Heart left ventricle (tissue), 16 donors: ENCODE measurements around the gene MALRD1. TPM values are rescaled to one million over a fixed set of nuclear protein-coding genes. Genes with fewer than 3 reads are reported as not detected.

Source experiments
- ATAC-seq, 4 donors: fragments of 200-7000 bp; cut with Tn5 transposase; one replicate each; pipeline ENCODE4 v1.9.1; 2020 to 2022; ENCODE audit warnings: moderate library complexity in 4 of 4, mild to moderate bottlenecking in 3 of 4, moderate number of reproducible peaks in 1 of 4
- DNase-seq, 5 donors: peaks; one replicate each; pipeline ENCODE4 v3.0.0-alpha.2; 2020
- H3K27ac ChIP-seq, 12 donors: fragments of 200-600 bp; sonication (generic) in 4 of 12; one replicate each; pipeline versions ENCODE4 v1.5.0 to v1.8.0; 2016 to 2022; ENCODE audit warnings: mild to moderate bottlenecking in 2 of 12
- H3K27me3 ChIP-seq, 9 donors: fragments of 200-600 bp; sonication (generic) in 2 of 9; one replicate each; pipeline versions ENCODE4 v1.5.1 to v1.8.0; 2016 to 2022; ENCODE audit warnings: mild to moderate bottlenecking in 3 of 9
- H3K36me3 ChIP-seq, 9 donors: fragments of 200-600 bp; sonication (generic) in 2 of 9; one replicate each; pipeline versions ENCODE4 v1.5.0 to v1.8.0; 2018 to 2022; ENCODE audit warnings: mild to moderate bottlenecking in 2 of 9
- H3K4me1 ChIP-seq, 12 donors: fragments of 200-600 bp; sonication (generic) in 4 of 12; one replicate each; pipeline versions ENCODE4 v1.5.0 to v1.8.0; 2016 to 2022; ENCODE audit warnings: mild to moderate bottlenecking in 3 of 12
- H3K4me3 ChIP-seq, 12 donors: fragments of 200-600 bp; sonication (generic) in 4 of 12; one replicate each; pipeline versions ENCODE4 v1.5.0 to v1.8.0; 2017 to 2022; ENCODE audit warnings: mild to moderate bottlenecking in 9 of 12, moderate library complexity in 4 of 12
- H3K9me3 ChIP-seq, 12 donors: fragments of 200-600 bp; sonication (generic) in 4 of 12; one replicate each; pipeline versions ENCODE4 v1.5.0 to v1.8.0; 2016 to 2022; ENCODE audit warnings: mild to moderate bottlenecking in 1 of 12
- POLR2A ChIP-seq, 2 donors: fragments of 450-650 bp; IDR thresholded peaks; one replicate each; pipeline ENCODE4 v1.6.1; 2017; ENCODE audit warnings: antibody characterized with exemption in 2 of 2, mild to moderate bottlenecking in 2 of 2, moderate library complexity in 2 of 2
- WGBS, 4 donors: extraction: QIAGEN DNeasy Blood & Tissue Kit in 2 of 4; methylation state at CpG; one replicate each; pipeline versions ENCODE4 v1.1.5 to v1.1.7; 2013 to 2018; 5-methylcytosine and 5-hydroxymethylcytosine counted together
- intact Hi-C, 10 donors: fragments of 100-400 bp; cut with DNase I; formaldehyde crosslinking; loops; one replicate each; pipeline versions ENCODE4 v1.11.1 to v1.14.2; 2022
- polyA plus RNA-seq, 2 donors: library from polyadenylated mRNA; stranded (reverse); fragments of 200-250 nt; gene quantifications; one replicate each; pipeline ENCODE4 v1.2.3, GENCODE V29; 2013
- total RNA-seq, 9 donors: library from RNA; depleted of rRNA in 2 of 9; stranded (reverse); fragments of >200 nt in 2 of 9; fragmentation: NEBNext Ultra II Directional in 3 of 9; extraction: Animal tissue kit (Norgen Biotek cat#: 25700) in 3 of 9; gene quantifications; one replicate each; pipeline versions ENCODE4 v1.1.0 to v1.2.4, GENCODE V29; 2016 to 2023
- TF ChIP-seq, protein P1 (sequence below), 12 donors: fragments of 200-600 bp; sonication (generic) in 4 of 12; IDR thresholded peaks; one replicate each; pipeline versions ENCODE4 v1.5.0 to v1.8.0; 2018 to 2022; ENCODE audit warnings: antibody characterized with exemption in 12 of 12, mild to moderate bottlenecking in 5 of 12
- donor health status: ischemic (EF 13 %, LVEDD 7.1; RV severe dilation, severe dysfunction).
- donor health status: healthy with polysubstance abuse.
- donor health status: DM: no; HTN: yes; CAD: no.
- donor health status: DM: no; HTN: no; CAD: no.
- donor health status: ischemic (EF 25% LVEDD 6.9; RV normal size, moderate dysfunction).
- donor health status: ischemic (EF 25% LVEDD 5.7; RV mildly dilated, moderate dysfunction).
- donor health status: healthy.
- donor health status: DM: yes; HTN: yes; CAD: no.
- donor health status: ischemic (EF 35%, LVEDD 5.7; RV mildly dilated, moderate dysfunction).
- donor health status: nonischemic (EF 11% LVEDD 7.7; RV severe dilation, severe dysfunction).
- donor health status: DM: yes; HTN: yes; CAD: no.
- donor health status: PGD.
- donor health status: ischemic (EF 29% LVEDD 5.4; RV normal size, mild dysfunction).
- donor health status: nonischemic (EF 23%, LVEDD 6.1; RV moderate dilation, normal function).

The MALRD1 gene
- total and polyA plus RNA-seq, 11 donors = 0.12 to 1.1 (median 0.37) TPM; not detected in 1

DNA sequence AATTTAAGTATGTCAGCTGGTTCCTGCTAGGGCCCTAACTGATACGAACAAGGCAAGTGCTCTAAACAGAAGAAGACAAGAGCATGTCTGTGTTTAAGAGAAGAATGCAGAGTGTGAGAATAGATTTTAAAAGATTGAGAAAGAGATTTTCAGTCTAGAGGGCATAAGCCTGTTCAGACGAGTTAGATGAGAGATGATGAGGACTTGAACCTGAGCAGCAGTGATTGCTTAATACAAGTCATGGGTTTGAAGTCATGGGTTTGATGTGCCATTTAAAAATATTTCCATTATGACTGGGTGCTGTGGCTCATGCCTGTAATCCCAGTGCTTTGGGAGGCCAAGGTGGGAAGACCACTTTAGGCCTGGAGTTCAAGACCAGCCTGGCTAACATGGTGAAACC lies 658.8 kb downstream of the MALRD1 start:
- 81 to 85% (median 83%) methylated on average over 2 of the region's 2 CpGs for WGBS, 4 donors
- TF ChIP-seq, protein P1, sequence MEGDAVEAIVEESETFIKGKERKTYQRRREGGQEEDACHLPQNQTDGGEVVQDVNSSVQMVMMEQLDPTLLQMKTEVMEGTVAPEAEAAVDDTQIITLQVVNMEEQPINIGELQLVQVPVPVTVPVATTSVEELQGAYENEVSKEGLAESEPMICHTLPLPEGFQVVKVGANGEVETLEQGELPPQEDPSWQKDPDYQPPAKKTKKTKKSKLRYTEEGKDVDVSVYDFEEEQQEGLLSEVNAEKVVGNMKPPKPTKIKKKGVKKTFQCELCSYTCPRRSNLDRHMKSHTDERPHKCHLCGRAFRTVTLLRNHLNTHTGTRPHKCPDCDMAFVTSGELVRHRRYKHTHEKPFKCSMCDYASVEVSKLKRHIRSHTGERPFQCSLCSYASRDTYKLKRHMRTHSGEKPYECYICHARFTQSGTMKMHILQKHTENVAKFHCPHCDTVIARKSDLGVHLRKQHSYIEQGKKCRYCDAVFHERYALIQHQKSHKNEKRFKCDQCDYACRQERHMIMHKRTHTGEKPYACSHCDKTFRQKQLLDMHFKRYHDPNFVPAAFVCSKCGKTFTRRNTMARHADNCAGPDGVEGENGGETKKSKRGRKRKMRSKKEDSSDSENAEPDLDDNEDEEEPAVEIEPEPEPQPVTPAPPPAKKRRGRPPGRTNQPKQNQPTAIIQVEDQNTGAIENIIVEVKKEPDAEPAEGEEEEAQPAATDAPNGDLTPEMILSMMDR (IDR thresholded peaks at IDR 0.05) = no peak
- TF ChIP-seq POLR2A (IDR thresholded peaks at IDR 0.05) = no peak
- no peaks in the 10 kb centered on the region for H3K27me3 ChIP-seq
- intact Hi-C loops = no loop called here
- H3K9me3 ChIP-seq = peaks cover 0 to 15% (median 7%) of the 10 kb centered on the region in 12 donors
- no peak for ATAC-seq
- DNase-seq = no peak
- no peak overlapping the region for H3K27ac ChIP-seq
- H3K4me3 ChIP-seq = no peak overlapping the region
- H3K4me1 ChIP-seq = peaks cover 0 to 3% (median 0%) of the 10 kb centered on the region in 12 donors
- no peaks in the 10 kb centered on the region for H3K36me3 ChIP-seq

DNA sequence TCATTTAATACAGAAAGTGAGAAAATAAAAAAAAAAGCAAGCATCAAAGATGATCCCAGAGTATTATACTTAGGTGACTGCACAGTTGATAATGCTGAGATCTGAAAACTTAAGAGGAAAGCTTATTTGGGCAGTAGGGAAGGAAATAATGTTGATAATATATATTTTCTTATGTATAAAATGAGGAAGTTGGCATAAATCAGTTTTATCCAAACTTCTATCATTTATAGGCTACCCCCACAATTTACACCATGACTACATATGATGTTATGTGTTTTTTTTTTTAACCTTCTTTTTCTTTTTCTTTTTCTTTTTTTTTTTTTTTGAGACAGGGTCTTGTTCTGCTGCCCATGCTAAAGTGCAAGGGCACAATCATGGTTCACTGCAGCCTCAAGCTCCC lies 659.4 kb downstream of the MALRD1 start:
- Histone ChIP-seq H3K36me3 (no peaks in the 10 kb centered on the region), H3K9me3 (peaks cover 0 to 21% (median 7%) of the 10 kb centered on the region in 12 donors), H3K27ac (no peak overlapping the region), H3K27me3 (no peaks in the 10 kb centered on the region), H3K4me3 (no peak overlapping the region), H3K4me1 (peaks cover 0 to 3% (median 0%) of the 10 kb centered on the region in 12 donors)
- TF ChIP-seq, protein P1 (IDR thresholded peaks at IDR 0.05) = no peak
- no peak for TF ChIP-seq POLR2A (IDR thresholded peaks at IDR 0.05)
- no peak for DNase-seq
- intact Hi-C loops = no loop called here
- ATAC-seq = no peak

DNA sequence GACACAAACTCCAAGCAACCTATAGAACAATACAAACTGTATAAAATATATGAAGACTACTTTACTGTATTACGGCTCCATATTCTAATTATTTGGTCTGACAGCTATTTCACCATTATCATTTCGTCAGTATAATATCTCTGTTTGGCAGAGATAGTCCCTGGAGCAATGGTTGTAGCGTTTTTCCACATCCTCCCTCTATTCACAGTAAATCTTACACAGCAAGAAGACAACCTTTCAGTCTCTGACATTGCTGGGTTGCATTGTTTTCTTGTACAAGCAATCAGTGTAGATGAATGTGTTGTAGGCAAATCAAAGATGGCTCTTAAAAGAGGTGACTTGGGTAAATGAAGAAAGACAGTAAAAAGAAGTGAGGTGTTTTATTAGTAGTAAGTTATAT lies 662.0 kb downstream of the MALRD1 start:
- Histone ChIP-seq H3K4me1 (peaks cover 0 to 3% (median 0%) of the 10 kb centered on the region in 12 donors), H3K9me3 (peaks cover 0 to 21% (median 7%) of the 10 kb centered on the region in 12 donors), H3K27ac (no peak overlapping the region), H3K27me3 (no peaks in the 10 kb centered on the region), H3K36me3 (no peaks in the 10 kb centered on the region), H3K4me3 (no peak overlapping the region)
- no peak for TF ChIP-seq POLR2A (IDR thresholded peaks at IDR 0.05)
- TF ChIP-seq, protein P1 (IDR thresholded peaks at IDR 0.05) = no peak
- DNase-seq (no peak), ATAC-seq (no peak)
- 66 to 76% (median 68%) methylated on average over 3 of the region's 3 CpGs for WGBS, 4 donors
- intact Hi-C loops = no loop called here

DNA sequence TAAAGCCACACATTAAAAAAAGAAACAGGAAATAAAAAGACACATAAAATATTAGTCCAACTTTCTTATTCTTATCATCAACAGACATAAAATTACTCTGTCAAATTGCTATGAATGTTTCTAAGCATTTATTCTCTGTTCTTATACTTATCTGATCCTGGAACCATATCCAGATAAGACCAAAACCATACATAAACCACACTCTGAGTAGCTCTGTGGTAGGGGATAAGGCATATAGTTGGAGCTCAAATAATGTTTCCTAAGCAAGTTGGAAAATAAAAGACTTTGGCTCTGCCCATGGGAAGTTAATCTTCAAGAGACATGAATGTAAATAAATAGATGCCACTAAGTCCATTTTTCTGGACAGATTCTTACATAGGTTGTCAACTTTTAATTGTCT lies 664.6 kb downstream of the MALRD1 start:
- H3K27me3 ChIP-seq = no peaks in the 10 kb centered on the region
- no peak for DNase-seq

More for the DNA sequence above, 664.6 kb downstream of the MALRD1 start:
- TF ChIP-seq, protein P1 (IDR thresholded peaks at IDR 0.05) = no peak
- no peak for TF ChIP-seq POLR2A (IDR thresholded peaks at IDR 0.05)
- ATAC-seq = no peak
- no peak overlapping the region for H3K27ac ChIP-seq
- H3K4me3 ChIP-seq = no peak overlapping the region
- no peaks in the 10 kb centered on the region for H3K4me1 ChIP-seq
- H3K36me3 ChIP-seq = no peaks in the 10 kb centered on the region
- intact Hi-C loops = no loop called here
- H3K9me3 ChIP-seq = peaks cover 0 to 21% (median 7%) of the 10 kb centered on the region in 12 donors
